Neural cell (in vitro differentiated cells): ENCODE measurements around the gene SCO1.

Experiments used
- EP300 ChIP-seq: fragments of 450-650 bp; conservative IDR thresholded peaks from 2 replicates; pipeline ENCODE4 v1.6.1; 2014; ENCODE audit warnings: antibody characterized with exemption, mild to moderate bottlenecking, moderate library complexity; ENCODE audit not compliant: poor library complexity, severe bottlenecking
- EZH2 ChIP-seq: fragments of 200-600, 300-800 bp; shearing (Covaris generic), sonication (generic); IDR thresholded peaks from 2 replicates; pipeline ENCODE4 v1.6.1; 2014; ENCODE audit warnings: antibody characterized with exemption, low read length, borderline replicate concordance, mild to moderate bottlenecking; ENCODE audit not compliant: insufficient read depth, poor library complexity, severe bottlenecking
- POLR2AphosphoS5 ChIP-seq: IDR thresholded peaks from 2 replicates; pipeline ENCODE4 v1.6.1; 2012
- TF ChIP-seq, protein P1 (sequence below): fragments of 450-650 bp; IDR thresholded peaks from 2 replicates; pipeline ENCODE4 v1.5.1; 2014; ENCODE audit warnings: antibody characterized with exemption, mild to moderate bottlenecking, moderate library complexity; ENCODE audit not compliant: poor library complexity, severe bottlenecking

DNA sequence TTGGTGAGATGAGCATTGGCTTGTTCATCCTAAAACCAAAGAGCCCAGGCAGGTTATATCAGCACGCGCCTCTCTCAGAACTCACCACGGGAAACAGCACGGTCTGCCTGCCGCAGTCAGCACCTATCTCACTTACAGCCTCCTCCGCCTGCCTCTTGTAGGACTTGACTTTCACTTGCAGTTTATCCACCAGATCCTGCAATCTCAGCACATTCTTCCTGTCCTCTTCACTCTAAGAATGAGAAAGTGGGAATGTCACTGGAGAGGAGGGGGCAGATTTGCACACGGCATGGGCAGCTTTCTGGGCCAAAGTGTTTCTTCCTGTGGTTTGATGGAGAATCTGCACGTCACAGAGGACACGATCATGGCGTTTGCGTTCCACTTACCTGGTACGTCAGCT, 67.6 kb downstream of the SCO1 start:
- TF ChIP-seq, protein P1, sequence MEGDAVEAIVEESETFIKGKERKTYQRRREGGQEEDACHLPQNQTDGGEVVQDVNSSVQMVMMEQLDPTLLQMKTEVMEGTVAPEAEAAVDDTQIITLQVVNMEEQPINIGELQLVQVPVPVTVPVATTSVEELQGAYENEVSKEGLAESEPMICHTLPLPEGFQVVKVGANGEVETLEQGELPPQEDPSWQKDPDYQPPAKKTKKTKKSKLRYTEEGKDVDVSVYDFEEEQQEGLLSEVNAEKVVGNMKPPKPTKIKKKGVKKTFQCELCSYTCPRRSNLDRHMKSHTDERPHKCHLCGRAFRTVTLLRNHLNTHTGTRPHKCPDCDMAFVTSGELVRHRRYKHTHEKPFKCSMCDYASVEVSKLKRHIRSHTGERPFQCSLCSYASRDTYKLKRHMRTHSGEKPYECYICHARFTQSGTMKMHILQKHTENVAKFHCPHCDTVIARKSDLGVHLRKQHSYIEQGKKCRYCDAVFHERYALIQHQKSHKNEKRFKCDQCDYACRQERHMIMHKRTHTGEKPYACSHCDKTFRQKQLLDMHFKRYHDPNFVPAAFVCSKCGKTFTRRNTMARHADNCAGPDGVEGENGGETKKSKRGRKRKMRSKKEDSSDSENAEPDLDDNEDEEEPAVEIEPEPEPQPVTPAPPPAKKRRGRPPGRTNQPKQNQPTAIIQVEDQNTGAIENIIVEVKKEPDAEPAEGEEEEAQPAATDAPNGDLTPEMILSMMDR: no peak
- no peak for TF ChIP-seq EP300
- TF ChIP-seq POLR2AphosphoS5: no peak
- no peak for TF ChIP-seq EZH2
